ENCODE measurements around the gene CYB561D1. TPM values are rescaled to one million over a fixed set of nuclear protein-coding genes. Genes with fewer than 3 reads are reported as not detected.

Gene CYB561D1
- total RNA-seq, 1 experiment from 2014 or later = 2.8 TPM

DNA sequence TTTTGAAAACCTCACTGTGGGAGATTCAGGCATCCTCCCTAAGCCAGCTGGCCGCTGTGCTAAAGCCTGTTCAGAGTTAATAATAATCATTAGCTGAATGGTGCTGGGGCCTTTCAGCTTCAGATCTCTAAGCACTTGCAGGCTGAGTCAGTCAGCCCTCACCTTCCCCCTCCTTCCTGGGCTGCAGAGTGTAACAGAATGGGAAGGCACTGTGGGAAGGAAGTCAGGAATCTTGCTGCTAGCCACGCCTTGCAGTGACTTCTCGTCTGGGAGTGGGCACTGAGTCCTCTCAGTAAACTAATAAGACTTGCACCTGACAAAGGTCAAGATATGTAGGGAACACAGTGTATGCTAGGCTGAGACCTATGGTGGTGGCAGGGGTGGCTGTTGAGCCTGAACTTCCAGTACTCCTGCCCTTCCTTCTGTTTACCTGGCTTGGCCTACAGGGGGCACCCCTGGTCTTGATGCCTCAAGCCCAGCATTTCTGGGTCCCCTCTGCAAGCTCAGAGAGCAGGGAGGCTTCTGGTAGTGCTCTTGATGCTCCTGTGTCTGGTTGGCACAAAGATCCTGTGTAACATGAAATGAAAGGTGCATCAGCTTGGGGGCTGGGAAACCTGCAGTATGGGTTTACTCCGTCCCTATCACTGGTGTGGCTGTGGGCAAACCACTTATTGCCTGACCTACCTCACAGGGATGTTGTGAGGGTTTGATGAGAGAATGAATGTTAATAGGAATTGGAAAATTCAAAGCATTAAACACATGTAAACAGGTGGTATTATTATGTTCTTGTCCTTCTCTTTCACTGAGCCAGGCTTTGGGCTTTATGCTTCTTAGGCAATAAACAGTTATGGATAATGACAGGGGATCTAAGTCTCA lies 6.0 kb downstream of the CYB561D1 start:
- DNase-seq (ENCODE audit: extremely low read depth, low read depth) = no peak

DNA sequence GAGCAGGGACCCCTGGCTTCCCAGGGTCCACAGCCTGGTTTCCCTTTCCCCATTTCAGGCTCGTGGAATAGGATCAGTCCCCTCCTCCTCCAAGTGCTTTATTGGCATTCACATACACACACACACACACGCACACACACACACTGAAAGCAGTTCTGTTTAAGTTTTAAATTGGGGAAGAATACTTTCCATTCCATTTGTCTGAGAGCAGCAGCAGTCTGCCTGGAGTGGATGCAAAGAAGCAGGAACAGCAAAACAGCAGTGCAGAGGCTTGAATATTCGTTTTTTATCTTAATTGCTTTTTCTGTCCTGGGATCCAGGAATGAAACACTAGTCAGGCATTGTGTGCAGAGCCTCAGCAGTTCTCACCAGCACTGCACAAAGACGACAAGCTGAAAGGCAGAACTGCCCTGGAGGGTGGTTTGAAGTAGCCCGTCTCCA lies 7.1 kb downstream of the CYB561D1 start:
- no peak for DNase-seq (ENCODE audit: extremely low read depth, low read depth)

DNA sequence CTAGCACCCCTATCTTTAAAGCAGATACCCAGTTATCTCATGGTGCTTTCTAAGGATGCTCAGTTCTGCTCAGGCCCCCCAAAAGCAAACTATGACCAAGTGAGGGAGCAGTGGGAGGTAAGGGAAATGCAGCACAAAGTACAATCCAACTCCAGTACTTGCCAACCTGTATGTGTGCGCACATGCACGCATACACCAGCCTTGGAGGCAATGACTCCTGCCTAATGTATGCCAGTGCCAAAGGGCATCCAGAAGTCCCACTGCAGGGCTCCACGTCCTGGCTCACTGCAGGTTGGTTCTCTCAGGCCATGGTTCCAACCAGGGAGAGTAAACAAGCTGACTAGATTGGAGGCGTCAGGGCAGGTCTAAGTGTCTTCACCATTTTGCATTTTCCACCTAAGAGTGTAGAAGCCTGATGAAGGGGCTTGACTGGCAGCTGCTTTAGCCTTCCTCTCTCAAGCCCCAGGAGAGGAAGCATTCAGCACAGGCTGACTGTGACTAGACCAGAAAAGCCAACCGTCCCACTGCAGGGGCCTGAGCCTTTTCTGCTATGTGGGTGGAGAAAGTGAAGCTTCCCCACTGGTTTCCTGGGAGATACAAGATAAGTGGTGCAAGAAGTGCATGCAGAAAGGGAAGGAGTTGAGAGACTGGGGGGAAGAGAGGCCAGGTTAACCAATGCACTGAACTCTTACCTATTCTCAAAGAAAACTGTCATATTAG lies 7.9 kb downstream of the CYB561D1 start:
- no peak for DNase-seq (ENCODE audit: extremely low read depth, low read depth)

DNA sequence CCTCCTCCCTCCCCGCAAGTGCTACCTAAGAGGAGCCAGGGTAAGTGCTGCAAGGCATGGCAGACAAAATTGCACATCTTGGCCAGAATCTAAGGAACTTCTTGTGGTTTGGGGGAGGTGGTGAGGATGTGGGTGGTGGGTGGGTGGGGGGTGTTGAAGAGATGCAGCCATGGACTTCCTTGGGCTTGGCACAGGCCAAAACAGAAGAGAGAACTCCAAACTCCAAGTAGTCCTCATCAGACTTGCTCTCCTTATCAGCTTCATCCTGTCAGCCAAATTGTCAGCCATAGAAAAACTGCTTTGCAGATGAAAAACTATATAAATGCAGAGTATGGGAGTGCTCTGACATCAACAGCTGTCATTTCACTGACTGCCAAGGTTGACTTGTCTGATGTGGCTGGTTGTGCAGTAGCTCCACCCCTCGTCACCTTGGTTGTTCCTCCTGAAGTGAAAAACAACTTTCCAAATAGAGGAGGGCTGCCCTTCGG lies 8.5 kb downstream of the CYB561D1 start:
- DNase-seq (ENCODE audit: extremely low read depth, low read depth) = no peak

DNA sequence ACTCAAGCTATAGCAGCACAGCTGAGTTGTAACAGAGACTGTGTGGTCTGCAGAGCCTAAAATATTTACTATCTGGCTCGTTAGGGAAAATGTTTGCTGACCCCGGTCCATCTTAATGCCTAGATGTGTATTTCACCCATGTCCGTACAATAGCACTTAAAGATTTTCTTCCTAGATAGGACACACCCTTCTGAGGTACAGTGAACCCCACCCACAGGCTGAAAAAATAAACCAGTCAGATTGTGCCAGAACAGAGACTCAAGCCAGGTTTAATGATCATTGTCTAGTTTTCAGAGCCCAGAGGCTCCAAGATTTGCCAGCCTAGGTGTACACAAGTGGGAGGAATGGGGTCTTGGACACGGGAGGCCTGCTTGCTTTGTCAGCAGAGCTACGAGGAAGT lies 10.0 kb downstream of the CYB561D1 start:
- no peak for DNase-seq (ENCODE audit: extremely low read depth, low read depth)

DNA sequence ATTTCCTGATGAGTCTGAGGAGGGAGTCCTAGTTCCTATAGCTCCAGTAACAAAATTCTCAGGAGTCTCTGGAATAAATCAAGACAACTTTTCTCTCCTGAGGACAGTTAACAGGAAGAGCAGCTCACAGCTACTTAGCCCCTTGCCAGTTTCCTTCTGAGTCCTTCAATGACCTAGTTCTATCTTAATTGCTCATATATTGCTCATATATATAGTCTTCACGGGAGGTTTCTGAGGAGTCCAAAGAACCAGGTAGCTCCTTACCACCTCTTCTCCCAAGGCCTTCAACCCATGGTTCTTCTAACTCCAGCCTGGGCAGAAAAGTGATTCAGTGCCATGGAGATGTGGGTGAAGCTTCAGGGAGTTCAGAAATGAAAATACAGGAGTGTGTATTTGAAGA lies 11.1 kb downstream of the CYB561D1 start:
- DNase-seq (ENCODE audit: extremely low read depth, low read depth) = no peak

DNA sequence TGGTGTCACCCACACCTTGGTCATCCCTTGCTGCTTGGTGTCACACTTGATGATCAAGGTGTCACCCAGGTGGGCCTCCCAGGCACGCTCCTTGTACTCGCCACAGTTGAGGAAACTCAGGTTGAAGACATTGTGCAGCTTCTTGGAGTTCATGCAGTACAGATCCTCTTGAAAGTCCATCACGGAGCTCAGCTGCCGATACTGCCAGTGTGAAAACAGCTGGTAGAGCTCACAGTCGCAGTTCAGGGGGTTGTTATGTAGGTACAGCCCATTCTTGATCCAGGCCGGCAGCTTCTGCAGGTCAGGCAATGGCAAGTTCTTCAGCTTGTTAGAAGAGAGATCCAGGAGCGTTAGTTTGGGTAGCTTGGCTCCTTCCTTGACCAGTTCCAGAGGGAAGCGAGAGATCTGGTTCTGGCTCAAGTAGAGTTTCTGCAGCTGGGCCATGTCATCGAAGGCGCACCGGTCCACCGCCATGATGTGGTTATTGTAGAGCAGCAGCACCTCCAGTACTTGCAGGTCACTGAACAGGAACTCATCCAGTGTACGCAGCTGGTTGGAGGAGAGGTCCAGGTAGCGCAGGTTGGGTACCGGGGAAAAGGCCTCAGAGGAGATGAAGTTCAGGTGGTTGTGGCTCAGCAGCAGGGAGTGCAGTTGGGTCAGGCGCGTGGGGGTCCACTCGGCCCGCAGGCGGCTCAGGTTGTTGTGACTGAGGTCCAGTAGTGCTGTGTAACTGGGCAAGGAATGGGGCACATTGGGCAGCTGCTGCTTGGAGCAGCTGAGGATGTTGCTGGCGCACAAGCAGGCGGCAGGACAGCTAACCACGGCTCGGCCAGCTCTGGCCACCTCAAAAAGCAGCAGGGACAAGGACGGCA lies 14.3 kb downstream of the CYB561D1 start:
- DNase-seq (ENCODE audit: extremely low read depth, low read depth) = no peak

DNA sequence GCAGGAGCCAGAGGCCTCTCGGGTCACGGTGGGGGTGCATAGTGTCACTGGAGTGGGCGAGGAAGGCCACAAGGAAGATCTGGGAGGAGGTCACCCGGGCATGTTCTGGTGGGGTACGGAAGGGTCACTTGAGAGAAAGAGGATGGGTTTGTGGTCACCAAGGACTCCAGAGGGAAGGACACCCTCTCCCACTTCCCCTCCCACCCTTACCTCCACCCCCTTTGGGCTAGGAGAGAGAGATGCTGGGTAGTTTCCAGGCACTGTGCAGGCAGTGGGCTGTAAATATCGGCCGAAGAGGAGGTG lies 14.9 kb downstream of the CYB561D1 start:
- no peak for DNase-seq (ENCODE audit: extremely low read depth, low read depth)

DNA sequence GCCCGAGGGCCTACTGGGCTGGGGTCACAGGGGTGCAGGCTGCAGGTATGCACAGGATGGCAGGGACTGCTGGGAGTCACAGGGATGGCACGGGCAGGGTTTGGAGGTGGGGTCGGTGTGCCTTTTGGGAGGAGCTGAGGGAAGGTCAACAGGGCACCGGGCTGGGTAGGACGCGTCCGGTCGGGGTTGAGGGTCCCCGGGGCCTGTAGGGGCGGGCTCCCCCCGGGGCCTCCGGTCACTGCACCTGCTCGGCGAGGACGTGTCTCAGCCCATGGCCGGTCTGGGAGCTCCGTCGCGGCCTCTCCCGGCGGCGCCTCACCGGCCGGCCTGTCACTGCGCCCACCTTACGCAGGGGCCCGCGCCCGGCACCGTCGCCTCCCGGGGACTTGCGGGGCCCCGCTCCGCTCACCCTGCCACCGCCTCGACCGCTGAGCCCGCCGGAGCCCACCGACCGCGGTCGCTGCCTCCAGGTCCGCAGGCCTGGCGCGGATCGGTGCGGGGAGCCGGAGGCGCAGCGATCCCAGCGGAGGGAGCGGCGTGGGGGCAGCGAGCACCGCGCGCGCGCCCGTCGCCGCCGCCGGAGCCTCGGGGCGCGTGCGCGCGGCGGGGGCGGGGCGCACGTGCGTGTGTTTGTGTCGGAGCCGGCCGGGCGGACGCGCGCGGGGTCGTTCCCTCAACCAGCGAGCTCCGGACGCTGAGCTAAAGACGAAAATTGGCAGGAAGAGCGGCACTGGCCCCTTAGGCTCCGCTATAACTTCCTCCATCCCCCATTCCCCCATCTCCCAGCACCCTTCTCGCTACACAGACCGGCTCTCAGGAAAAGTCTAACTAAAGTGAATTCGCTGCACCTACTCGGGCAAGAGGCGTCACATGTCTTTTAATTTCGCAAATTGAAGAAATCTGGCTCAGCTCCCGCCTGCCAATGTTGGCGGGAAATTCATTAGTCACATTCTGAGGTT lies 15.6 kb downstream of the CYB561D1 start, which contains the start of gene AMIGO1:
Gene AMIGO1 (minus strand): TSS at position 552 of the 959 bp plus-strand sequence. CDS start 815 bp downstream, outside the sequence.
- no peak for DNase-seq (ENCODE audit: extremely low read depth, low read depth)

DNA sequence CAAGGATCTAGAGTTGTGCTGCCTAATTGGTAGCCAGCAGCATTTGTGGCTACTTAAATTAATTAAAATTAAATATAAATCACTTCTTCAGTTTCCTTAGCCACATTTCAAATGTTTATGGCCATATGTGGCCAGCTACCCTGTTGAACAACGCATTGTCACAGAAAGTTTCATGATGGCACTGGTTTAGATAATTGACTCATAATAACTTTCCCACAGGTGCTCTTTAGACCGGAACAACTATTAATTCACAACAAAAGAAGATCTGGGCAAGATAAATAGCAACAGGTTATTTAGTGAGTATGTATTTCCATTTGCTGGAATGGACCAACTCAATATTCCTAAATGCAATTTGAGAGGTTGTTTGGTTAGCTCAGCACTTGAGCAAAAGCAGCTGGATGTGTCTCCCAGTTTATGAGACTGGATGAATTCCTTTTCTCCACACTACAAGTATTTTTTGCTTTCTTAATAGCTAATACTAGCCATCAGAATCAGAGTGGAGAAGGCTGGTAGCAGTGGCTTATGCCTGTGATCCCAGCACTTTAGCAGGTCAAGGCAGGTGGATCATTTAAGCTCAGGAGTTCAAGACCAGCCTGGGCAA lies 19.3 kb downstream of the CYB561D1 start:
- no peak for DNase-seq (ENCODE audit: extremely low read depth, low read depth)

DNA sequence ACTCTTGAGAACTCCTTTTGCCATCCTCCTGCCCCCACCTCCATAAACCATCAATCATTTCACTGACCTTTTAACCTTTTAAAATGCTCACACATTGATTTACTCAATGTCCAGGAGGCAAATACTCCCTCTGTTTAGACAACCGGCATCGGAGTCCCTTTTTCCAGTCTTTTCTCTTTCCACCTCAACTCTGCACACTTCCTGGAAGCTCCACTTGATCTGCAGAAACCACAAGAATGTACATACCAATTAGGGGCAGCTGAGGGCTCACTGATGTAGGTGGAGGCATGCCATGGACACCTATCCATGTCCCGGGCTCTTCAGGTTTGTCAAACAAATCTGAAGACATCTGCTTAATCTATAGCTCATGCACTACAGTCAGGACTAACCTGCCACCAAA lies 21.0 kb downstream of the CYB561D1 start:
- no peak for DNase-seq (ENCODE audit: extremely low read depth, low read depth)

DNA sequence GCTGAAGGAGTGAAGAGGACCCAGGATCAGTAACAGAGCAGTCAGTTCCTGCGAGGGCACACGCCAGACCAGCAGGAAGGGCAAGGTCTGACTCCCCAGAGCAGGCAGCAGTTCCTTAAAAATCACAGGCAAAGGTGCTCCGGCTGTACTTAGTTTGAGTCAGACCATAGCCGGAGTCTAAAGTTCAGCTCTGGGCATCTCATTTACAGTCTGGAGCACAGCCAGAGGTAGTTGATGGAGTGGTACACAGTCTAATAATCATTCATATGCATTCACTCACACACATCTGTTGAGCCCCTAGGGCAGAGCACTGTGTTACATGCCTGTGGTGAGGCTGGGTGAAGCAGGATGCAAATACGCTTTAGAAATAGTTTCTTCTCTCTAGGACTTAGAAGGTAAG lies 23.0 kb downstream of the CYB561D1 start:
- DNase-seq (ENCODE audit: extremely low read depth, low read depth) = no peak

DNA sequence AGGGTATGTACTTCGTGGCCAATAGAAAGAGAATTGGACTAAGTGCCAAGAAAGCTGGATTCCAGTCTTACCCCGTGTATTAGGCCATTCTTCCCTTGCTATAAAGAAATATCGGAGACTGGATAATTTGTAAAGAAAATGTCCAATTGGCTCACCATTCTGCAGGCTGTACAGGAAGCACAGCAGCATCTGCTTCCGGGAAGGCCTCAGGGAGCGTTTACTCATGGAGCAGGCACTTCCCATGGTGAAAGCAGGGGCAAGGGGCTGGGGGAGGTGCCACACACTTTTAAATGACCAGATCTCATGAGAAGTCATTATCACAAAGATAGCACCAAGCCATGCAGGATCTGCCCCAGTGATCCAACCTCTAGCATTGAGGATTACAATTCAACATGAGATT lies 23.4 kb downstream of the CYB561D1 start:
- DNase-seq (ENCODE audit: extremely low read depth, low read depth) = no peak

DNA sequence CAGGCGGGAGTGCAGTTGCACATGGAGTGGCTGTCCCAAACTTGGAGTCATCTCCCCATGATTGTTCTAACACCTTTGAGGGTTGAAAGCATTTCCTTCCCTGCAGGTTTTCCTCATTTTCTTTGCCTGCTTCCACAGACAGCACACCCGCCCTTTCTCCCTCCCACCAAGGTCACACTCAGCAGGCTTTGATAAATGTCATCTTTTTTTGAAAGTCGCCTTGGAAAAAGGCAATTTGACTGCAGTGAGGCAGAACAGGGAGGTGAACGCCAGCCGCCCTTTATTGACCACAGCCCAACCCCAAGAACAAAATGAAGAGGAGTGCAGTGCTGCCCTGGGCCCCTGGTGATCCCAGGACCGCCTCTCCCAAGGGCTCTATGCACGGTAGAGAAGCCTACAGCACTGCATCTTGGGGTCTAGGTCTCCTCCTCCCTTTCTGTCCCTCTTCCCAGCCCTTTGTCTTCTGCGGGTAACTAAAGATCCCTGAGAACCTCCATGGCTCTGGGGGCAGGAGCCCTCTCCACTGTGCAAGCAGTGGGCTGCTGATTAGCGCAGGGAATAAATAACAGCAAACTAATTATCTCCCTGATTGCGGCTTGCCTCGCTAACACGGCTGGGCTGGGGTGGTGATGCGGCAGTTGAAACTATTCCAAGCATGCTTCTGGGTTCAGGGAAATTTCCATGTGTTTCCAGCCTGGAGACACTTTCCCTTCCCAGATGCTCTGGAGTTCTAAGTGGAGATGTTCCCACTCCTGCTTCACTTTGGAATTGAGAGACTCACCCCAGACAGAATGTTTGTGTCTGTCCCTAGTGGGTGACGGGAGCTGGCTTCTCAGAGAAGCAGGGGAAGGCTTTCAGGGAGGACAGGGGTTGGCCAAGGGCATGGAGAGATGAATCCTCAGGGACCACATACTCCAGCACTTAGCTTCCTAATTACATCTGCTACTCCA lies 27.4 kb downstream of the CYB561D1 start:
- no peak for DNase-seq (ENCODE audit: extremely low read depth, low read depth)

DNA sequence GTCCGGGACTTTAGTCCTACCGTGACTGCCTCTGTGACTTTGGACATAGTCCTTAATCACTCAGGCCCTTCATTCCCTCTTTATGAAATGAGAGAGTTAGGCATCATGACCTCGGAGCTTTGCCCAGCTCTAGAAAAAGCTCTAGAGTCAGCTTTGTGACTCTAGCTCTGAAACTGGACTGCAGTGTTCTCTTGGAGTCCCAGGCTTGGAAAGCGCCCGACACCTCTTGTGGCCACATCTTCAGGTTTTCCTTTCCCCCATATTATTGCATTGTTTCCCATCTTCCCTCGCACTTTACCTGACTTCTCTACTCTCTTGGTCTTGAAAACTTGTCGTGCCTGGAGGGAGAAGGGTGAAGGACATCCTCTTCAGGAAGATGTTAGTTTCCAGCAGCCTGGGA lies 28.1 kb downstream of the CYB561D1 start:
- no peak for DNase-seq (ENCODE audit: extremely low read depth, low read depth)

DNA sequence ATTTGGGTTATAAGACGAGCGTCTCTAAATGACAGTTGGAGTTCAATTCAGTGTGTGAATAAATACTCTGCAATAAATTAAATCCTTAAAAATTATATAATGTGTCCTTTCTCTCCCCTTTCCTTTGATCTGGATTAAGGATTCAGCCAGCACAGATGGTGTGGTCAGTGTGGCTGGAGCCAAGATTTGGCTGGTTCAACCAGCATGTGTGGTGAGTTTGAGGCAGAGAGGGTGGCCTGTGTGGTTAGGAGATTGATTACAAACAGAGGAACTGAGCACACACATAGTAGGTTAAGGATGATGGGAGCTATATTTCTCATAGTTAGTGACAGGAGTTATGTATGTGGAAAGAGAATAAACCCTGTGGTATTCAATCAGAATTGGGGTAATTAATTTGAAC lies 29.8 kb downstream of the CYB561D1 start:
- no peak for DNase-seq (ENCODE audit: extremely low read depth, low read depth)

DNA sequence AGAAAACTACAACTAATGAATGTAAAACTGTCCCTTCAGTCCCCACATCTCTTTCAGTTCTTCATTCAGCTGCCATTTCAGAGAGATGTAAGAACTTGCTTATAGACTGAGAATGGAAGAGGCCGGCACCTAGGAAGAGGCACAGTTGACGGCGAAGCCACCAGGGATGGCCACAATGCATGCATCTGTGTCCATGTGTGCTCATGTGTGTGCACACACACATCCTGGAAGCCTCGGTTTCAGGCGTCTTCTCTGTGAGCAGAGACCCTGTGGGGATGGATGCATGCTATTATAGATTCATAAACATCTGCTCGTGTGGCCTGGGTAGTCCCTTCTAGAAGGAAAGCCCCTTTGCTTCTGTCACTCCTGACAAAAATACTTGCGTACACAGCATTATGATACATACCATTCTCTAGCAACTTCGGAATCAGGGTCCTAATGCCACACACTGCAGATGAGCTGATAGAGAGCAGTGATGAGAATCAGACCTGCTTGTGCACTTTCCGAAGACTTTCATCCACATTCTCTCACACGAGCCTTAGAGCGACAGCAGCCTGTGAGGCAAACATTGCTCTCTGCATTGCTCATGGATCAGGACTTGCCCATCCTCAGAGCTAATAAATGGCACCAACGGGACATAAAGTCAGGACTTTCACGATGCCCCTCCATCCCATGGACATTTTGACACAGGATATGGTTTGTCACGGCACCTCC lies 33.4 kb downstream of the CYB561D1 start:
- DNase-seq (ENCODE audit: extremely low read depth, low read depth) = no peak
